Neural progenitor cell (in vitro differentiated cells): ENCODE data around the gene PAX7.

Experiments used
- EZH2 ChIP-seq: fragments of 200-600 bp; sonication (generic); IDR thresholded peaks from 2 replicates; pipeline ENCODE4 v1.6.1; 2017; ENCODE audit warnings: antibody characterized with exemption, mild to moderate bottlenecking, moderate library complexity
- TF ChIP-seq, protein P1 (sequence below): fragments of 200-600 bp; sonication (generic); IDR thresholded peaks from 2 replicates; pipeline ENCODE4 v1.5.1; 2017; ENCODE audit warnings: antibody characterized with exemption, mild to moderate bottlenecking

DNA sequence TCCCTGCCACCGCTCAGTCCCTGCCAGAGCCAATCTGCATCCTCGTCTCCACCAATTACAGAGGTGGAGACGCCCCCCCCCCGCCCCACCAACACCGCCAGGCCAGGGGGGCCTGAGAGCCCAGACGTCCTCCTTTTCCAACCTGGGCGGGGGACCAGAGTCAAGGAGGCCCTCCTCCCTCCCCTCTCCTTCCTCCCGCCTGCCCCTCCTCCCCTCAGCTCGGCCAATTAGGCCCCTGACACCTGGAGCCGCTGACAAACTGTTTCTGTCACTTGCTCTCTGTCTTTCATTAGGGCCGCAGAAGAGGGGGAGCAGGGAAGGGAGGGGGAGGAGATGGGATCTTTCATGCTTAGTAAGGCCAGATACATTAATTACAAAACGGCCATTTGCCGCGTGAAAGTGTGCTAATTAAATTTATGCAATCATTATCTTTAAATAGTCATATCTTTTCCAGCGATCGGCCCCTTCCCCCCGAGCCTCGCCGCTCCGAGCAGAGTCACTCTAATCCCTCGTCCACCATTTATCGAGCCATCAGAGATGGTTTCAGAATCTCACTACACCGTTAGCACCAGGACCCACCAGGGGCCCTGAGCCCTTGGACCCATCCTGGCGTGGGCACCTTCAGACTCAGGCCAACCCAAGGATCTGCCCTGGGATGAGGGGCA, 94.7 kb downstream of the PAX7 start:
- TF ChIP-seq, protein P1, sequence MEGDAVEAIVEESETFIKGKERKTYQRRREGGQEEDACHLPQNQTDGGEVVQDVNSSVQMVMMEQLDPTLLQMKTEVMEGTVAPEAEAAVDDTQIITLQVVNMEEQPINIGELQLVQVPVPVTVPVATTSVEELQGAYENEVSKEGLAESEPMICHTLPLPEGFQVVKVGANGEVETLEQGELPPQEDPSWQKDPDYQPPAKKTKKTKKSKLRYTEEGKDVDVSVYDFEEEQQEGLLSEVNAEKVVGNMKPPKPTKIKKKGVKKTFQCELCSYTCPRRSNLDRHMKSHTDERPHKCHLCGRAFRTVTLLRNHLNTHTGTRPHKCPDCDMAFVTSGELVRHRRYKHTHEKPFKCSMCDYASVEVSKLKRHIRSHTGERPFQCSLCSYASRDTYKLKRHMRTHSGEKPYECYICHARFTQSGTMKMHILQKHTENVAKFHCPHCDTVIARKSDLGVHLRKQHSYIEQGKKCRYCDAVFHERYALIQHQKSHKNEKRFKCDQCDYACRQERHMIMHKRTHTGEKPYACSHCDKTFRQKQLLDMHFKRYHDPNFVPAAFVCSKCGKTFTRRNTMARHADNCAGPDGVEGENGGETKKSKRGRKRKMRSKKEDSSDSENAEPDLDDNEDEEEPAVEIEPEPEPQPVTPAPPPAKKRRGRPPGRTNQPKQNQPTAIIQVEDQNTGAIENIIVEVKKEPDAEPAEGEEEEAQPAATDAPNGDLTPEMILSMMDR, result no peak
- TF ChIP-seq EZH2, result no peak
